SK-N-MC (cell line): ENCODE data around the gene DYNLL2.

Source experiments
- EZH2 ChIP-seq: fragments of 200-600 bp; sonication (generic); IDR thresholded peaks from one replicate; pipeline ENCODE4 v1.6.1; 2017; ENCODE audit warnings: antibody characterized with exemption
- FOXP2 ChIP-seq: optimal IDR thresholded peaks from 2 replicates; pipeline ENCODE3; 2011; ENCODE audit warnings: mild to moderate bottlenecking, moderate library complexity; ENCODE audit not compliant: insufficient read depth; ENCODE audit errors: extremely low read length, control extremely low read depth
- POLR2AphosphoS5 ChIP-seq: IDR thresholded peaks from 2 replicates; pipeline ENCODE4 v1.6.1; 2012; ENCODE audit warnings: mild to moderate bottlenecking, low read depth, low read length, borderline replicate concordance

DNA sequence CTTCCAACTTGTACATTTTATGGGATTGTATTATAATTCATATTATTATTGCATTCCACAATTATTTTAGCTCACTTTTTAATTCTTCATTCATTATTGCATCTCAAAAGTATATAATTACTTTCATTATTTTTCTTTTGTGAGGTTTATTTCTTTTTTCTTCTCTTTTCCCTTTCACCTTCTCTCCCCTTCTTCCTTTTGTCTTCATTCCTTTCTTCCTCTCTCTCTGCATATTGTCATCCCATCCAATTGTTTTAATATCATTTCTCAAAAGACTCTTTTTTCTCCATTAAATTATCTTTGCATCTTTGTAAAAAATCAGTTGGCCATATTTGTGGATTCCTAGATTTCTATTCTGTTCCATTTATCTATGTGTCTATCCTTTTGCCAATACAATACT, 17.3 kb downstream of the DYNLL2 start:
- TF ChIP-seq POLR2AphosphoS5 (no peak), EZH2 (no peak), FOXP2 (no peak)
